H1 (cell line): ENCODE data around the gene EBNA1BP2. TPM values are rescaled to one million over a fixed set of nuclear protein-coding genes. Genes with fewer than 3 reads are reported as not detected.
A peak's percentile ranks its signal among the peaks of the same experiment; 100 is the strongest.

ENCODE experiments used
- CTCF ChIA-PET: fragments of 300-600 bp; sonication (Branson Sonifier 250); formaldehyde crosslinking; loops from one replicate; lab custom pipeline; 2021; ENCODE audit not compliant: partially characterized antibody; lab: Charles Lee
- POLR2A ChIA-PET: fragments of 300-600 bp; sonication (Branson Sonifier 250); formaldehyde crosslinking; loops from one replicate; lab custom pipeline; 2021; ENCODE audit warnings: inconsistent platforms; ENCODE audit not compliant: partially characterized antibody; lab: Charles Lee
- DNase-seq, 2 experiments: peaks; one replicate each; pipeline versions ENCODE4 v3.0.0 to v3.0.0-alpha.2; 2010 to 2022; ENCODE audit warnings: low spot score in 2 of 2, low read depth in 1 of 2, mixed read lengths in 1 of 2
- FAIRE-seq: peaks from 2 replicates; lab custom pipeline; 2011; peaks lifted over from hg19 to GRCh38; lab: Jason Lieb, UNC
- H2AFZ ChIP-seq: 2 replicates; pipeline ENCODE4 v1.8.1; 2012; ENCODE audit warnings: low read length, inconsistent platforms
- H2AK5ac ChIP-seq: 2 replicates; pipeline ENCODE4 v1.6.1; 2013; ENCODE audit warnings: low read depth, low read length
- H2BK120ac ChIP-seq: replicated peaks from 2 replicates; pipeline ENCODE3; 2013; ENCODE audit warnings: low read depth, low read length, inconsistent platforms
- H2BK12ac ChIP-seq: 2 replicates; pipeline ENCODE4 v1.6.1; 2013; ENCODE audit warnings: low read depth, low read length
- H2BK15ac ChIP-seq: 2 replicates; pipeline ENCODE4 v1.6.1; 2013; ENCODE audit warnings: low read length
- H2BK20ac ChIP-seq: 2 replicates; pipeline ENCODE4 v1.6.1; 2013; ENCODE audit warnings: low read length
- H2BK5ac ChIP-seq: 2 replicates; pipeline ENCODE4 v1.6.1; 2013; ENCODE audit warnings: low read depth, low read length
- H3K14ac ChIP-seq: 2 replicates; pipeline ENCODE4 v1.6.1; 2013; ENCODE audit warnings: inconsistent platforms; ENCODE audit not compliant: insufficient read length
- H3K18ac ChIP-seq: 2 replicates; pipeline ENCODE4 v1.6.1; 2013; ENCODE audit warnings: low read length; ENCODE audit errors: extremely low read depth
- H3K23ac ChIP-seq: 2 replicates; pipeline ENCODE4 v1.6.1; 2013; ENCODE audit warnings: inconsistent platforms; ENCODE audit not compliant: insufficient read length
- H3K23me2 ChIP-seq: 2 replicates; pipeline ENCODE4 v1.6.1; 2013; ENCODE audit warnings: low read depth, low read length
- H3K27ac ChIP-seq: 2 replicates; pipeline ENCODE4 v1.6.1; 2011; ENCODE audit warnings: low read depth, low read length, inconsistent platforms
- H3K27me3 ChIP-seq, 4 experiments: replicated peaks in 1 of 4; 1 replicate in 1 of 4; 2 replicates in 3 of 4; pipeline versions ENCODE4 v1.6.1 to v1.8.1; 2011 to 2013; ENCODE audit warnings: low read length in 3 of 4, mild to moderate bottlenecking in 3 of 4, inconsistent platforms in 2 of 4, mixed read lengths in 2 of 4, moderate library complexity in 1 of 4; ENCODE audit not compliant: control insufficient read depth in 3 of 4, insufficient read depth in 3 of 4; ENCODE audit errors: extremely low read depth in 1 of 4
- H3K36me3 ChIP-seq, 4 experiments: 2 replicates each; pipeline versions ENCODE4 v1.6.1 to v1.8.1; 2011 to 2013; ENCODE audit warnings: mild to moderate bottlenecking in 4 of 4, low read length in 3 of 4, moderate library complexity in 2 of 4, control low read depth in 1 of 4, inconsistent platforms in 1 of 4; ENCODE audit not compliant: insufficient read depth in 4 of 4, control insufficient read depth in 2 of 4
- H3K4ac ChIP-seq: replicated peaks from 2 replicates; pipeline ENCODE3; 2013; ENCODE audit warnings: low read length, low read depth, mixed read lengths, inconsistent platforms; ENCODE audit not compliant: insufficient read length
- H3K4me1 ChIP-seq, 4 experiments: replicated peaks in 1 of 4; 1 replicate in 1 of 4; 2 replicates in 3 of 4; pipeline versions ENCODE4 v1.6.1 to v1.8.1; 2011 to 2013; ENCODE audit warnings: low read length in 3 of 4, inconsistent platforms in 2 of 4, mixed read lengths in 1 of 4; ENCODE audit not compliant: insufficient read depth in 4 of 4, control insufficient read depth in 3 of 4
- H3K4me2 ChIP-seq, 2 experiments: 2 replicates each; pipeline versions ENCODE4 v1.6.1 to v1.8.1; 2011 to 2013; ENCODE audit warnings: low read depth in 2 of 2, low read length in 2 of 2, control low read depth in 1 of 2, inconsistent platforms in 1 of 2, mild to moderate bottlenecking in 1 of 2; ENCODE audit not compliant: insufficient read depth in 1 of 2
- H3K4me3 ChIP-seq, 4 experiments: fragments of 200-600, 300-600 bp in 1 of 4; sonication (generic), shearing (Covaris generic), sonication (Bioruptor Twin) in 1 of 4; 2 replicates each; pipeline versions ENCODE4 v1.5.1 to v1.8.1; 2011 to 2016; ENCODE audit warnings: low read length in 4 of 4, low read depth in 3 of 4, control low read depth in 2 of 4, inconsistent platforms in 2 of 4, mild to moderate bottlenecking in 2 of 4, mixed read lengths in 1 of 4, moderate library complexity in 1 of 4; ENCODE audit not compliant: insufficient read depth in 2 of 4; ENCODE audit errors: extremely low read depth in 1 of 4
- H3K56ac ChIP-seq: replicated peaks from 2 replicates; pipeline ENCODE3; 2013; ENCODE audit warnings: low read depth, mild to moderate bottlenecking, mixed read lengths, low read length, inconsistent platforms; ENCODE audit not compliant: insufficient read length
- H3K79me1 ChIP-seq: 2 replicates; pipeline ENCODE4 v1.6.1; 2013; ENCODE audit warnings: low read depth, low read length, control low read depth
- H3K79me2 ChIP-seq, 2 experiments: 2 replicates each; pipeline versions ENCODE4 v1.6.1 to v1.8.1; 2012 to 2013; ENCODE audit warnings: low read length in 2 of 2, mild to moderate bottlenecking in 2 of 2, inconsistent platforms in 1 of 2; ENCODE audit not compliant: insufficient read depth in 2 of 2, control insufficient read depth in 1 of 2
- H3K9ac ChIP-seq, 4 experiments: replicated peaks in 1 of 4; 1 replicate in 1 of 4; 2 replicates in 3 of 4; pipeline versions ENCODE4 v1.6.1 to v1.8.1; 2011 to 2013; ENCODE audit warnings: low read depth in 3 of 4, low read length in 3 of 4, control low read depth in 2 of 4, mild to moderate bottlenecking in 2 of 4, moderate library complexity in 2 of 4, inconsistent platforms in 1 of 4; ENCODE audit errors: extremely low read depth in 1 of 4
- H3K9me3 ChIP-seq, 2 experiments: 2 replicates each; pipeline versions ENCODE4 v1.6.1 to v1.8.1; 2012 to 2013; ENCODE audit warnings: mild to moderate bottlenecking in 2 of 2, moderate library complexity in 2 of 2, control low read depth in 1 of 2, inconsistent platforms in 1 of 2, low read depth in 1 of 2, low read length in 1 of 2, mixed read lengths in 1 of 2; ENCODE audit not compliant: insufficient read depth in 2 of 2
- H4K20me1 ChIP-seq, 2 experiments: replicated peaks in 1 of 2; 2 replicates each; pipeline versions ENCODE3 to v1.8.1; 2011 to 2013; ENCODE audit warnings: inconsistent platforms in 2 of 2, low read length in 2 of 2, mild to moderate bottlenecking in 1 of 2; ENCODE audit not compliant: insufficient read depth in 2 of 2, control insufficient read depth in 1 of 2
- H4K5ac ChIP-seq: 2 replicates; pipeline ENCODE4 v1.6.1; 2013; ENCODE audit warnings: low read length, low read depth, mixed read lengths, inconsistent platforms; ENCODE audit not compliant: insufficient read length
- H4K8ac ChIP-seq: 2 replicates; pipeline ENCODE4 v1.8.0; 2013; ENCODE audit warnings: mild to moderate bottlenecking, moderate library complexity, low read length, inconsistent platforms; ENCODE audit not compliant: insufficient read depth; ENCODE audit errors: extremely low read depth
- H4K91ac ChIP-seq: replicated peaks from 2 replicates; pipeline ENCODE3; 2013; ENCODE audit warnings: low read length, mixed read lengths, inconsistent platforms; ENCODE audit not compliant: insufficient read length
- KDM4A ChIP-seq: IDR thresholded peaks from one replicate; pipeline ENCODE4 v1.7.1; 2012; ENCODE audit warnings: low read depth, mild to moderate bottlenecking, moderate library complexity, low read length, inconsistent platforms; ENCODE audit not compliant: severe bottlenecking
- SIN3A ChIP-seq, 2 experiments: IDR thresholded peaks in 1 of 2; conservative IDR thresholded peaks in 1 of 2; 2 replicates each; pipeline ENCODE4 v1.6.1; 2011 to 2012; ENCODE audit warnings: low read length in 2 of 2, improper control_type of control experiment in 1 of 2, low read depth in 1 of 2, mild to moderate bottlenecking in 1 of 2
- TBP ChIP-seq: IDR thresholded peaks from 2 replicates; pipeline ENCODE4 v1.6.1; 2011; ENCODE audit warnings: low read depth, low read length, improper control_type of control experiment
- USF2 ChIP-seq: IDR thresholded peaks from 2 replicates; pipeline ENCODE4 v1.6.1; 2011; ENCODE audit warnings: low read length, improper control_type of control experiment
- WGBS, 2 experiments: shearing (Covaris generic) in 1 of 2; methylation state at CpG; one replicate each; pipeline versions ENCODE4 v1.1.6 to v1.1.7; 2013 to 2015; ENCODE audit warnings: low lambda C conversion rate in 2 of 2, mixed read lengths in 2 of 2, inconsistent platforms in 1 of 2, low coverage in 1 of 2, missing lambda C conversion rate in 1 of 2; ENCODE audit not compliant: insufficient replicate concordance in 2 of 2, insufficient coverage in 1 of 2, insufficient read length in 1 of 2; ENCODE audit errors: extremely low coverage in 1 of 2, missing lambda C conversion rate in 1 of 2; 5-methylcytosine and 5-hydroxymethylcytosine counted together
- polyA plus RNA-seq, 7 experiments: library from polyadenylated mRNA; depleted of rRNA in 3 of 7; stranded (reverse) in 5 of 7; unstranded in 2 of 7; fragments of >200 nt in 5 of 7; fragments of 200-250 nt in 2 of 7; gene quantifications; 1 replicate in 5 of 7; 2 replicates in 1 of 7; 4 replicates in 1 of 7; pipeline versions ENCODE4 v1.2.1 to v1.2.3, GENCODE V29; 2011 to 2013; ENCODE audit warnings: missing spikeins in 2 of 7, mixed read lengths in 2 of 7
- total RNA-seq: library from RNA; stranded (reverse); fragmentation: NEBNext Ultra II Directional; extraction: Animal tissue kit (Norgen Biotek cat#: 25700); gene quantifications from 2 replicates; pipeline ENCODE4 v1.2.1, GENCODE V29; 2021

Gene EBNA1BP2
- total and polyA plus RNA-seq, 2 of the 8 experiments (the other 6 are each of a cell fraction or from before 2014, with no cell fraction given): 31.0 to 104 TPM

- H2BK20ac ChIP-seq: peak overlapping the region; percentile 64
- H4K91ac ChIP-seq: no peak overlapping the region
- no peak overlapping the region for H2AFZ ChIP-seq
- ChIA-PET POLR2A (no interaction called here), CTCF (no interaction called here)
- H2BK15ac ChIP-seq: no peak overlapping the region; the same call in 1 of the 2 replicates
- H3K79me2 ChIP-seq: no peaks in the 10 kb centered on the region
- H3K56ac ChIP-seq: no peak overlapping the region
- H2AK5ac ChIP-seq: no peak overlapping the region; the same call in 1 of the 2 replicates
- DNase-seq (no peak), FAIRE-seq (no peak)
- H3K4me1 ChIP-seq: peaks cover 0 to 3% (median 0%) of the 10 kb centered on the region in 4 experiments; a peak in 1 of 7 replicates
- no peak overlapping the region for H3K18ac ChIP-seq
- H3K14ac ChIP-seq: no peak overlapping the region
- no peak overlapping the region for H2BK12ac ChIP-seq
- H3K36me3 ChIP-seq: no peaks in the 10 kb centered on the region
- no peaks in the 10 kb centered on the region for H3K27me3 ChIP-seq
- no peak overlapping the region for H2BK5ac ChIP-seq
- H3K27ac ChIP-seq: no peak overlapping the region
- no peak overlapping the region for H3K4me2 ChIP-seq
- WGBS, 2 experiments: 93% methylated on average over 7 of the region's 7 CpGs; no CpG with 5 or more reads in 1 of the 2 experiments
- TF ChIP-seq SIN3A (conservative IDR thresholded peaks at IDR 0.05 in 1 of 2, IDR thresholded peaks at IDR 0.05 in 1 of 2; ENCODE audit: low read depth in 1 of 2, low read length in 2 of 2): no peak
- no peak for TF ChIP-seq USF2
- no peak for TF ChIP-seq KDM4A
- TF ChIP-seq TBP: no peak
- no peaks in the 10 kb centered on the region for H3K23me2 ChIP-seq
- no peak overlapping the region for H4K8ac ChIP-seq
- no peak overlapping the region for H3K4me3 ChIP-seq
- H4K20me1 ChIP-seq: no peaks in the 10 kb centered on the region
- no peak overlapping the region for H3K9ac ChIP-seq
- no peak overlapping the region for H3K4ac ChIP-seq
- H3K23ac ChIP-seq: no peak overlapping the region
- no peak overlapping the region for H4K5ac ChIP-seq
- no peaks in the 10 kb centered on the region for H3K79me1 ChIP-seq
- H2BK120ac ChIP-seq: no peak overlapping the region
- peaks cover 0 to 3% of the 10 kb centered on the region in 2 experiments; a peak in 1 of 4 replicates for H3K9me3 ChIP-seq
These were observed 16.1 kb downstream of the EBNA1BP2 start for GRCh38 chr1:43156026-43156425.
